Measurements from ENCODE around the gene SOS1. TPM values are rescaled to one million over a fixed set of nuclear protein-coding genes. Genes with fewer than 3 reads are reported as not detected.
"Not testable (repeated sequence)": the region's sequence is repeated elsewhere in the genome, so short reads cannot be mapped to it uniquely, and the experiment has no call there.

The SOS1 gene
- total RNA-seq, 1 donor from 2014 or later = 20.6 TPM

DNA sequence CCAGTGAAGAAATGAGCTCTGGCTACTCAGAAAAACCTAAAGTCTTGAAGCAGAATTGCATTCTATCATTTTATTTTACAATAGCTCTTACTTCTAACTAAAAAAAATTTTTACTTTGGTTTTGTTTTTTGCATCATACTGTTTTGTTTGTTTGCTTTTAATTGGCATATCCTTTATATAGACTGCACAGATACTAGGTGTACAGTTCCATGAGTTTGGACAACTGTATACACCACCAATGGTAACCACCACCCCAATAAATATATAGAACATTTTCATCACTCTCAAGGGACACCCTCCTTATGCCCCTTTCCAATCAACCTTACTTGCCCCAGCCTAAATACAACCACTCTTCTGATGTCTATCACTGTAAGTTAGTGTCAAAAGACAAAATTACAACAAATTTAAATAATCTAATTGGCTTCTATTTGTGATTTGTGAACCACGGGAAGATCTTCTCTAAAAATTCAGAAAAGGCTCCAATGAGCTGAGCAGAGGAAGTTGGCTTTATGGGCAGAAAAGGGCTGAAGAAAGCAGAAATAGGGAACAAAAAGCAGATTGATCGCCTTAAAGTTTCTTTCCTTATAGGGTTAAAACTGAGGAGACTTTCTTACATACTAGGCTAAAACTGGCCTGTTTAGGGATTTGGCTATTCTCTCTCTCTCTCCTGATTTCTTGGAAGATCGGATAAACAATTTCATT, 22.2 kb upstream of the SOS1 start:
- no peak overlapping the region for H3K4me3 ChIP-seq
- H3K9me3 ChIP-seq (replicated peaks) = no peaks in the 10 kb centered on the region
- H3K4me1 ChIP-seq = peaks cover 20% of the 10 kb centered on the region
- no peaks in the 10 kb centered on the region for H3K36me3 ChIP-seq
- TF ChIP-seq, protein P1, sequence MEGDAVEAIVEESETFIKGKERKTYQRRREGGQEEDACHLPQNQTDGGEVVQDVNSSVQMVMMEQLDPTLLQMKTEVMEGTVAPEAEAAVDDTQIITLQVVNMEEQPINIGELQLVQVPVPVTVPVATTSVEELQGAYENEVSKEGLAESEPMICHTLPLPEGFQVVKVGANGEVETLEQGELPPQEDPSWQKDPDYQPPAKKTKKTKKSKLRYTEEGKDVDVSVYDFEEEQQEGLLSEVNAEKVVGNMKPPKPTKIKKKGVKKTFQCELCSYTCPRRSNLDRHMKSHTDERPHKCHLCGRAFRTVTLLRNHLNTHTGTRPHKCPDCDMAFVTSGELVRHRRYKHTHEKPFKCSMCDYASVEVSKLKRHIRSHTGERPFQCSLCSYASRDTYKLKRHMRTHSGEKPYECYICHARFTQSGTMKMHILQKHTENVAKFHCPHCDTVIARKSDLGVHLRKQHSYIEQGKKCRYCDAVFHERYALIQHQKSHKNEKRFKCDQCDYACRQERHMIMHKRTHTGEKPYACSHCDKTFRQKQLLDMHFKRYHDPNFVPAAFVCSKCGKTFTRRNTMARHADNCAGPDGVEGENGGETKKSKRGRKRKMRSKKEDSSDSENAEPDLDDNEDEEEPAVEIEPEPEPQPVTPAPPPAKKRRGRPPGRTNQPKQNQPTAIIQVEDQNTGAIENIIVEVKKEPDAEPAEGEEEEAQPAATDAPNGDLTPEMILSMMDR (IDR thresholded peaks at IDR 0.05; ENCODE audit: borderline replicate concordance) = no peak
- intact Hi-C loops (cut with micrococcal nuclease) = no loop called here
- no peaks in the 10 kb centered on the region for H3K27me3 ChIP-seq (ENCODE audit: low read depth)
- H3K27ac ChIP-seq (replicated peaks) = peak overlapping the region; percentile 77
- DNase-seq = no peak

DNA sequence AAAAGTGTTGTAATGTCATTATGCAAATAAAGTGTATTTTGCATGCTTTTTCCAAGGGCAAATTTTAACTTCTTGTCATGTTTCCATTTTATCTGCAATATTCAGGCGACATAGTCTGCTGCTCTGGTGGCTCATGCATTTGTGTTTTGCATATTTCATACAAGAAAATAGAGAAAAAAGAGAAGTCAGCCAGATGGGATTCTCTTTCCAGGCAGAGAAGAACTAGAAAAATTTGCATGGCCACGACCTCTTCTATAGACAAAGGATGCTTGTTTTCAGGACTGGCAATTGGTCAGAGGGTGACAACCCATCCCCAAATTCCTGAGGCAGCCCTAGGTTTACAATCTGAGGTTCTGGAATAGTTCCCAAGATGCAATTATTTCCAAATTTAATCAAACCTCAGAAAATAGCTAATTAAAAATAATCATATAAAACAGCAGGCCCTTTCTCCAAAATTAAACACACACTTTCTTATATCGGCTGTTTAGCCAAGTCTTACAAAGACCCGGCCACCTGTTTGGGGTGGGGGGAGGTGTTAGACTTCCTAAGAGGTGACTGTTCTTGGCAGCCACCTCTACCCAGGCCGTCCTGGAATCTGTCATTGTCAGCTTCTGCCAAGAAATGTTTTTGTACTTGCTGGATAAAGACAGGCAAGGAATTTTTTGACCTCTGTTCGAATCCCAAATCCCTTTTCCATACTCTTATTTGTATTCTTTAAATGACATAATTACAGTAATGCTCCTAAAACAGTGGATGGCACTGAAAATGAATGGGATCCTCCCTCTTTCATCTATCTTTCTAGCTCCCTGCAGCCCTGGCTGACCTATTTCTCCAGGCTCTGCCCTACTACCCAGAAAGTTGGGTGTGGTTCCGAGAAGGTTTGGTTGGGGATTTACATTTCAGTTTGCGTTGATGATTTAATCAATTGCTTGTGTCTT, 20.8 kb upstream of the SOS1 start:
- no peaks in the 10 kb centered on the region for H3K27me3 ChIP-seq (ENCODE audit: low read depth)
- intact Hi-C loops (cut with micrococcal nuclease) = no loop called here
- TF ChIP-seq, protein P1 (IDR thresholded peaks at IDR 0.05; ENCODE audit: borderline replicate concordance) = no peak
- peaks cover 20% of the 10 kb centered on the region for H3K4me1 ChIP-seq
- DNase-seq = no peak
- H3K36me3 ChIP-seq = no peaks in the 10 kb centered on the region
- H3K4me3 ChIP-seq = no peak overlapping the region
- no peaks in the 10 kb centered on the region for H3K9me3 ChIP-seq (replicated peaks)
- H3K27ac ChIP-seq (replicated peaks) = peak overlapping the region; percentile 77

DNA sequence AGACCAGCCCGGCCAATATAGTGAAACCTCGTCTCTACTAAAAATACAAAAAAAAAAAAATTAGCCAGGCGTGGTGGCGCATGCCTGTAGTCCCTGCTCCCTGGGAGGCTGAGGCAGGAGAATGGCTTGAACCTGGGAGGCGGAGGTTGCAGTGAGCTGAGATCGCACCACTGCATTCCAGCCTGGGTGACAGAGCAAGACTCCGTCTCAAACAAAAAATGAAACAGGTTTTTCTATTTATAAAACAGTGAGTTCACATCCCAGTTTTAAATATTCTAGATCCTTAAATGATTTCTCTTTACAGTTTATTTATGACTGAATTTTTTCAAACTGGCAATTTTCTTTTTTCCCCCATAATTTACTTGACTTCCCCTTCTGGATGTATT, 20.1 kb upstream of the SOS1 start:
- H3K27ac ChIP-seq (replicated peaks) = peak overlapping the region; percentile 77

DNA sequence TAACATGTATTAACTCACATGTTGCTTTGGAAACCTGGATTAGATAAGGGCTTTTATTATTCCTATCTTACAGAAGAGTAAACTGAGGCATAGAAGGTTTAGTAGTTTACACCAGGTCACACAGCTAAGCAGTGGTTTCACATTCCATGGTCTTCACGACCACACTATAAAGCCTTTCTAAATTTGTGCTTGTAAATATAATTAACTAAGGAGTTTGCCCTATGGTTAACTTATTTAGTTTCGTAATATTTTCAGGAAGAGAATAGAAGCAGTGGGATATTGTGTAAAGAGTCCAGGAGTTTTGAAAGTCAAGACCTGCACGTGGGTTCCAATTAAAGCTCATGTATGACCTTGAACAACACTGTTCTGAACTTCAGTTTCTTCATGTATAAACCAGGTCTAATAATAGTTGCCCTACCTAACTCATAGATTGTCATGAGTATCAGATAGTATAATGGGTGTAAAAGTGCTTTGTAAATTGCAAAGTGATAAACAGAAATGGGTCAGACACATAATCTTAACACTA, 19.5 kb upstream of the SOS1 start:
- no peaks in the 10 kb centered on the region for H3K36me3 ChIP-seq
- DNase-seq = no peak
- peaks cover 20% of the 10 kb centered on the region for H3K4me1 ChIP-seq
- no peak overlapping the region for H3K4me3 ChIP-seq
- H3K27ac ChIP-seq (replicated peaks) = peak overlapping the region; percentile 77
- no peaks in the 10 kb centered on the region for H3K9me3 ChIP-seq (replicated peaks)
- TF ChIP-seq, protein P1 (IDR thresholded peaks at IDR 0.05; ENCODE audit: borderline replicate concordance) = no peak
- intact Hi-C loops (cut with micrococcal nuclease) = no loop called here
- no peaks in the 10 kb centered on the region for H3K27me3 ChIP-seq (ENCODE audit: low read depth)

More for the DNA sequence above, 20.1 kb upstream of the SOS1 start:
- H3K27me3 ChIP-seq (ENCODE audit: low read depth); H3K36me3 ChIP-seq; H3K9me3 ChIP-seq (replicated peaks); H3K4me3 ChIP-seq; intact Hi-C loops (cut with micrococcal nuclease); DNase-seq: not testable (repeated sequence)
- peaks cover 20% of the 10 kb centered on the region for H3K4me1 ChIP-seq

DNA sequence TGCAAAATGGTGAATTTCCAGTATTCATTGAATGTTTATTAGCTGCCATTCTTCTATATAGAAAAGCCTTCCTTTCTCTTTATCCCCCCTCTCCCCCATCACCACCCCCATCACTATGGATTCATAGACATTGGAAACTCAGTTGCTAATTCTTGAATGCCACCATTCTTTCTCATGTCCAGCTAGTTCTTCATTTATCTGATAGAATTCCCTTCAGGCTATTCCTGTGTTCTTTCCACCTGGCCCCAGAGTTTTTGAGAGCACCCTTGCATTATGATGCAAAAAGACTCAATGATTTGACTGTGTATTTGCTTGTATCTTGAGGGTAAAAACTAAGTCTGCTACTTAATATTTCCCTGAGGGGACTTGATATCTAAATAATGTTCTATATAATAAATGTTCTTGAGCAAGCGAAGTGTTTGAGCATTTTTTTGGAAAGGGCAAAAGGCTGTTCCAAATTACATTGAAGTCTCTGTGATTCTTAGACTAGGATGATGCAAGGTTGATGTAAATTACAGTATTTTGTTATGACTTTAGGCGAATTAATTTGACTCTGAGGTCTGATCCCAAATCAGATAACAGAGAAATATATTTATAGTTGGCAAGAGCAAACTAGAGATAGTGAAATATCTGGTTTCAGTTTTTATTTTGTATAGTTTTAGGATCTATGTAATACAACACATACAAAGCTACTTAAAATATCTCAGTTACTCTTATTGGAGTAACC, 18.8 kb upstream of the SOS1 start:
- H3K9me3 ChIP-seq (replicated peaks) = no peaks in the 10 kb centered on the region
- H3K27me3 ChIP-seq (ENCODE audit: low read depth) = no peaks in the 10 kb centered on the region
- no peak overlapping the region for H3K4me3 ChIP-seq
- peaks cover 20% of the 10 kb centered on the region for H3K4me1 ChIP-seq
- DNase-seq = no peak
- TF ChIP-seq, protein P1 (IDR thresholded peaks at IDR 0.05; ENCODE audit: borderline replicate concordance) = no peak
- H3K27ac ChIP-seq (replicated peaks) = peak overlapping the region; percentile 77
- intact Hi-C loops (cut with micrococcal nuclease) = no loop called here
- no peaks in the 10 kb centered on the region for H3K36me3 ChIP-seq
